Keratinocyte (primary cell): ENCODE measurements around the gene INHBB.

Experiments
- CTCF ChIP-seq, 3 experiments: IDR thresholded peaks in 1 of 3; conservative IDR thresholded peaks in 1 of 3; optimal IDR thresholded peaks in 1 of 3; 2 replicates in 2 of 3; 3 replicates in 1 of 3; pipeline versions ENCODE3 to v1.5.1; 2011; ENCODE audit warnings: low read length in 3 of 3, mild to moderate bottlenecking in 3 of 3, moderate library complexity in 2 of 3, control low read depth in 1 of 3, inconsistent platforms in 1 of 3; ENCODE audit not compliant: insufficient read depth in 2 of 3; ENCODE audit errors: extremely low read depth in 1 of 3
- EZH2 ChIP-seq: IDR thresholded peaks from one replicate; pipeline ENCODE4 v1.6.1; 2012; ENCODE audit warnings: inconsistent platforms, mild to moderate bottlenecking, low read length, moderate library complexity

GRCh38 chr2:120376679-120377640 lies 31.0 kb downstream of the INHBB start:
- no peak for TF ChIP-seq CTCF (optimal IDR thresholded peaks at IDR 0.05 in 1 of 3, IDR thresholded peaks at IDR 0.05 in 1 of 3, conservative IDR thresholded peaks at IDR 0.05 in 1 of 3; ENCODE audit: extremely low read depth in 1 of 3, insufficient read depth in 2 of 3, low read length in 3 of 3)
- no peak for TF ChIP-seq EZH2
